ENCODE data around the gene PRKCI. TPM values are rescaled to one million over a fixed set of nuclear protein-coding genes. Genes with fewer than 3 reads are reported as not detected.

PRKCI gene
- polyA plus RNA-seq, 3 donors, result 5.1 to 15.4 (median 11.6) TPM

DNA sequence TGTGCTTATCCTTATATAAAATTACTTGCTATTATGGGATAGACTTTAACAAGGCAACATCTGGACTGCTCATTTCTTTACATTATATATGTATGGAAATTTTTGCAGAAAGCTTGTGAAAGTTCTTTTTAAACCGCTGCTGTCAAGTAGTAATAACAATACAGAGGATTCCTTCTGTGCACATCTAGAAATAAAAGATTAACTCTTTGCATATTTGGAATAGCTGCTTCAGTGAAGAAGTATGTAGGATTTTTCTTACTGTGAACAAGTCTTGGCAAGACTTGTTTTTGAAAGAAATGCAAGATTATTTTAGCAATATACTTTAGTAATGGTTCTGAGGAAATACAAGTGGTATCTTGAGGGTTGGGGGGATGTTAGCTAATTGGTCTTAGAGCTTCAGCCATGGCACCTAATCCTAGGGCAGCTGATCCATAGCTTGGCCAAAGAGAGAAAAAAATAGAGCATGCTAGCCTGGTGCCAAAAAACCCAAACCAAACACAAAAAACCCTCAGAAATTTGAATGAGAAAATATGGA, 4.3 kb downstream of the PRKCI start:
- H3K4me3 Mint-ChIP-seq, result no peak overlapping the region
- H3K9ac ChIP-seq (ENCODE audit: insufficient read depth, low read length, poor library complexity, severe bottlenecking), result no peak overlapping the region
- H3K27ac Mint-ChIP-seq, result no peak overlapping the region
- no peaks in the 10 kb centered on the region for H3K27me3 ChIP-seq (ENCODE audit: control insufficient read depth in 2 of 2, insufficient read depth in 2 of 2, low read length in 2 of 2)
- peaks cover 11 to 14% of the 10 kb centered on the region in 2 donors for H3K4me1 ChIP-seq (ENCODE audit: control insufficient read depth in 1 of 2, insufficient read depth in 2 of 2, low read length in 2 of 2)
- WGBS (ENCODE audit: insufficient coverage), result no CpG with 5 or more reads among the region's 1 CpG
- H3K36me3 ChIP-seq (replicated peaks in 1 of 2; ENCODE audit: control insufficient read depth in 1 of 2, insufficient read depth in 2 of 2, low read length in 2 of 2), result no peaks in the 10 kb centered on the region
- no peaks in the 10 kb centered on the region for H3K9me3 Mint-ChIP-seq
- H3K9me3 ChIP-seq (replicated peaks in 1 of 2; ENCODE audit: control insufficient read depth in 1 of 2, insufficient read depth in 1 of 2, low read length in 2 of 2), result no peaks in the 10 kb centered on the region
- no peaks in the 10 kb centered on the region for H4K20me1 ChIP-seq (ENCODE audit: insufficient read depth, low read length)
- TF ChIP-seq, protein P1, sequence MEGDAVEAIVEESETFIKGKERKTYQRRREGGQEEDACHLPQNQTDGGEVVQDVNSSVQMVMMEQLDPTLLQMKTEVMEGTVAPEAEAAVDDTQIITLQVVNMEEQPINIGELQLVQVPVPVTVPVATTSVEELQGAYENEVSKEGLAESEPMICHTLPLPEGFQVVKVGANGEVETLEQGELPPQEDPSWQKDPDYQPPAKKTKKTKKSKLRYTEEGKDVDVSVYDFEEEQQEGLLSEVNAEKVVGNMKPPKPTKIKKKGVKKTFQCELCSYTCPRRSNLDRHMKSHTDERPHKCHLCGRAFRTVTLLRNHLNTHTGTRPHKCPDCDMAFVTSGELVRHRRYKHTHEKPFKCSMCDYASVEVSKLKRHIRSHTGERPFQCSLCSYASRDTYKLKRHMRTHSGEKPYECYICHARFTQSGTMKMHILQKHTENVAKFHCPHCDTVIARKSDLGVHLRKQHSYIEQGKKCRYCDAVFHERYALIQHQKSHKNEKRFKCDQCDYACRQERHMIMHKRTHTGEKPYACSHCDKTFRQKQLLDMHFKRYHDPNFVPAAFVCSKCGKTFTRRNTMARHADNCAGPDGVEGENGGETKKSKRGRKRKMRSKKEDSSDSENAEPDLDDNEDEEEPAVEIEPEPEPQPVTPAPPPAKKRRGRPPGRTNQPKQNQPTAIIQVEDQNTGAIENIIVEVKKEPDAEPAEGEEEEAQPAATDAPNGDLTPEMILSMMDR (IDR thresholded peaks at IDR 0.05), result no peak
- no peak overlapping the region for H3K4me3 ChIP-seq (replicated peaks in 1 of 3; ENCODE audit: low read depth in 2 of 3, low read length in 3 of 3)
- H3K36me3 Mint-ChIP-seq, result no peaks in the 10 kb centered on the region
- DNase-seq, result no peak
- H3K27me3 Mint-ChIP-seq (ENCODE audit: low read depth in 3 of 3), result peaks cover 0 to 2% (median 0%) of the 10 kb centered on the region in 3 donors
- no peak overlapping the region for H3K4me2 ChIP-seq (replicated peaks; ENCODE audit: extremely low read depth, low read length, poor library complexity, severe bottlenecking)
- intact Hi-C loops (cut with micrococcal nuclease), result loop anchor here in 1 of 2 donors (10.0 kb wide), 1 partner anchor 128 kb away; the partner anchor contains the start of gene SKIL
- H3K79me2 ChIP-seq (ENCODE audit: insufficient read depth, low read length), result peaks cover 5% of the 10 kb centered on the region
- H3K27ac ChIP-seq (ENCODE audit: low read depth in 1 of 2, low read length in 2 of 2), result no peak overlapping the region
- H3K4me1 Mint-ChIP-seq, result peaks cover 19% of the 10 kb centered on the region
- H2AFZ ChIP-seq (ENCODE audit: insufficient read depth, low read depth, low read length, poor library complexity, severe bottlenecking), result no peak overlapping the region

DNA sequence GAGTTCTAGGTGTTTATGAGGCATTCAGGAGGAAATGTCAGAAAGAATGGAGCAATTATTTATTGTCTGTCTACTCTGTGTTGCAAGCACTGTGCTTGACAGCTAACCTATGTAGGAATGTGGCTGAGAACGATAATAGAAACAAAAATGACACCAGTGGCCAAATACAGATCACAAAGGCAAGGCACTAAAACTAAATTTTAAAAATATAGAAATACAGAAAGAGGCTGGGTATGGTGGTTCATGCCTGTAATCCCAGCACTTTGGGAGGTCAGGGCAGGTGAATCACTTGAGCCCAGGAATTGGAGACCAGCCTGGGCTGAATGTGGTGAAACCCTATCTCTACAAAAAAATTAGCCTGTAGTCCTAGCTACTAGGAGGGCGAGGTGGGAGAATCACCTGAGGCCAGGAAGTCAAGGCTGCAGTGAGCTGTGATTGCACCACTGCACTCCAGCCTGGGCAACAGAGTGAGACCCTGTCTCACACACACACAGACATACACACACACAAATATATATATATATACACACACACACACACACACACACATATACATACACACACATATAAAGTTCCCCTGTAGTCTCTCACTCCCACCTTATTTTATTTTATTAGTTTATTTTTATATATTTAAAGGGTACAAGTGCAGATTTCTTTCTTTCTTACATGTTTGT, 6.0 kb downstream of the PRKCI start:
- Mint-ChIP-seq H3K4me1 (peaks cover 13% of the 10 kb centered on the region), H3K4me3 (no peak overlapping the region), H3K27ac (no peak overlapping the region), H3K9me3 (no peaks in the 10 kb centered on the region), H3K36me3 (peaks cover 0 to 2% of the 10 kb centered on the region in 2 donors), H3K27me3 (ENCODE audit: low read depth in 3 of 3) (peaks cover 0 to 2% (median 0%) of the 10 kb centered on the region in 3 donors)
- H3K27ac ChIP-seq (ENCODE audit: low read depth in 1 of 2, low read length in 2 of 2), result no peak overlapping the region
- no peaks in the 10 kb centered on the region for H3K27me3 ChIP-seq (ENCODE audit: control insufficient read depth in 2 of 2, insufficient read depth in 2 of 2, low read length in 2 of 2)
- DNase-seq, result no peak
- H3K9me3 ChIP-seq (replicated peaks in 1 of 2; ENCODE audit: control insufficient read depth in 1 of 2, insufficient read depth in 1 of 2, low read length in 2 of 2), result no peaks in the 10 kb centered on the region
- H3K79me2 ChIP-seq (ENCODE audit: insufficient read depth, low read length), result peaks cover 5% of the 10 kb centered on the region
- peaks cover 4 to 5% of the 10 kb centered on the region in 2 donors for H3K4me1 ChIP-seq (ENCODE audit: control insufficient read depth in 1 of 2, insufficient read depth in 2 of 2, low read length in 2 of 2)
- no peaks in the 10 kb centered on the region for H4K20me1 ChIP-seq (ENCODE audit: insufficient read depth, low read length)
- no CpG with 5 or more reads among the region's 2 CpGs for WGBS (ENCODE audit: insufficient coverage)
- intact Hi-C loops (cut with micrococcal nuclease), result loop anchor here in 1 of 2 donors (10.0 kb wide), 1 partner anchor 127 kb away; the partner anchor contains the start of gene SKIL
- H2AFZ ChIP-seq (ENCODE audit: insufficient read depth, low read depth, low read length, poor library complexity, severe bottlenecking), result no peak overlapping the region
- H3K4me2 ChIP-seq (replicated peaks; ENCODE audit: extremely low read depth, low read length, poor library complexity, severe bottlenecking), result no peak overlapping the region
- H3K9ac ChIP-seq (ENCODE audit: insufficient read depth, low read length, poor library complexity, severe bottlenecking), result no peak overlapping the region
- H3K4me3 ChIP-seq (replicated peaks in 1 of 3; ENCODE audit: low read depth in 2 of 3, low read length in 3 of 3), result no peak overlapping the region
- H3K36me3 ChIP-seq (replicated peaks in 1 of 2; ENCODE audit: control insufficient read depth in 1 of 2, insufficient read depth in 2 of 2, low read length in 2 of 2), result no peaks in the 10 kb centered on the region
- TF ChIP-seq, protein P1 (IDR thresholded peaks at IDR 0.05), result no peak
